HepG2 (cell line): Measurements from ENCODE around the gene ST6GALNAC3. TPM values are rescaled to one million over a fixed set of nuclear protein-coding genes. Genes with fewer than 3 reads are reported as not detected.

Source experiments
- ATAC-seq: fragments of 200-7000 bp; cut with Tn5 transposase; 3 replicates; pipeline ENCODE4 v1.9.1; 2020; ENCODE audit warnings: mild to moderate bottlenecking, moderate library complexity
- BruUV-seq: library from RNA; stranded (reverse); fragments of 400-500 nt; replicated peaks from 2 replicates; lab custom pipeline; 2021; lab: Mats Ljungman, UMichigan
- CTCF ChIA-PET: fragments of 300-600 bp; formaldehyde crosslinking; extraction: SDS; loops from one replicate; lab custom pipeline; 2021; ENCODE audit warnings: low total read pairs, inconsistent platforms, low intra/inter-chr PET ratio; lab: Yijun Ruan, JAX
- POLR2A ChIA-PET: fragments of 350-600 bp; sonication (Branson Sonifier 250); formaldehyde crosslinking; loops from one replicate; lab custom pipeline; 2020; ENCODE audit warnings: antibody characterized with exemption, inconsistent platforms; lab: Yijun Ruan, JAX
- DNase-seq: peaks from one replicate; pipeline ENCODE4 v3.0.0-alpha.2; 2015; ENCODE audit warnings: low spot score
- FAIRE-seq: peaks from 3 replicates; lab custom pipeline; 2011; peaks lifted over from hg19 to GRCh38; lab: Jason Lieb, UNC
- H2AFZ ChIP-seq: one replicate; pipeline ENCODE4 v1.6.1; 2011; ENCODE audit warnings: low read length, inconsistent platforms
- H3K27ac ChIP-seq: fragments of 300-600 bp; 3 replicates; pipeline ENCODE4 v1.8.0; 2011; ENCODE audit warnings: mixed run types, mild to moderate bottlenecking, mixed read lengths, low read length, inconsistent platforms; ENCODE audit not compliant: insufficient read depth; ENCODE audit errors: extremely low read length
- H3K27me3 ChIP-seq, 2 experiments: fragments of 200-600 bp in 1 of 2; 2 replicates in 1 of 2; 3 replicates in 1 of 2; pipeline versions ENCODE4 v1.6.0 to v1.8.0; 2011; ENCODE audit warnings: low read length in 2 of 2, mild to moderate bottlenecking in 2 of 2, moderate library complexity in 2 of 2, inconsistent platforms in 1 of 2; ENCODE audit not compliant: insufficient read depth in 2 of 2, control insufficient read depth in 1 of 2
- H3K36me3 ChIP-seq, 2 experiments: fragments of 200-600 bp in 1 of 2; replicated peaks in 1 of 2; 2 replicates in 1 of 2; 3 replicates in 1 of 2; pipeline versions ENCODE4 v1.5.1 to v1.8.0; 2011; ENCODE audit warnings: low read length in 2 of 2, inconsistent platforms in 1 of 2; ENCODE audit not compliant: insufficient read depth in 2 of 2, control insufficient read depth in 1 of 2
- H3K4me1 ChIP-seq: 2 replicates; pipeline ENCODE4 v1.5.1; 2012; ENCODE audit warnings: low read length, inconsistent platforms; ENCODE audit not compliant: insufficient read depth
- H3K4me2 ChIP-seq: 2 replicates; pipeline ENCODE4 v1.6.0; 2011; ENCODE audit warnings: low read depth, low read length, inconsistent platforms
- H3K4me3 ChIP-seq, 3 experiments: fragments of 200-600 bp in 1 of 3; sonication (generic), shearing (Covaris generic) in 1 of 3; replicated peaks in 1 of 3; 2 replicates each; pipeline ENCODE4 v1.5.1; 2011 to 2016; ENCODE audit warnings: low read length in 3 of 3, inconsistent platforms in 2 of 3, low read depth in 2 of 3, mild to moderate bottlenecking in 2 of 3, control low read depth in 1 of 3, mixed read lengths in 1 of 3; ENCODE audit not compliant: insufficient read depth in 1 of 3
- H3K79me2 ChIP-seq: one replicate; pipeline ENCODE4 v1.6.1; 2011; ENCODE audit warnings: low read length, inconsistent platforms; ENCODE audit not compliant: insufficient read depth
- H3K9ac ChIP-seq: 2 replicates; pipeline ENCODE4 v1.6.0; 2011; ENCODE audit warnings: mild to moderate bottlenecking, low read depth, low read length, inconsistent platforms; ENCODE audit not compliant: insufficient read depth
- H3K9me3 ChIP-seq: 2 replicates; pipeline ENCODE4 v1.5.1; 2012; ENCODE audit warnings: mild to moderate bottlenecking, low read length
- H4K20me1 ChIP-seq: 2 replicates; pipeline ENCODE4 v1.6.0; 2011; ENCODE audit warnings: inconsistent platforms, mild to moderate bottlenecking, low read length, moderate library complexity; ENCODE audit not compliant: insufficient read depth
- ATAD3A ChIP-seq: sonication (generic); formaldehyde crosslinking; IDR thresholded peaks from 2 replicates; pipeline ENCODE4 v1.4.0; 2020; ENCODE audit warnings: missing genetic modification reagents
- GFI1 ChIP-seq: sonication (generic); formaldehyde crosslinking; IDR thresholded peaks from 2 replicates; pipeline ENCODE4 v1.5.0; 2020; ENCODE audit warnings: missing genetic modification reagents, mild to moderate bottlenecking, borderline replicate concordance
- HNRNPK ChIP-seq: fragments of 200-400 bp; formaldehyde crosslinking; IDR thresholded peaks from 2 replicates; pipeline ENCODE4 v1.6.1; 2018; ENCODE audit warnings: low read length, low read depth, moderate library complexity, mild to moderate bottlenecking; ENCODE audit not compliant: poor library complexity, severe bottlenecking
- MAF1 ChIP-seq: sonication (generic); formaldehyde crosslinking; IDR thresholded peaks from 2 replicates; pipeline ENCODE4 v1.5.0; 2020; ENCODE audit warnings: missing genetic modification reagents, borderline replicate concordance
- NFATC3 ChIP-seq: sonication (generic); formaldehyde crosslinking; IDR thresholded peaks from 2 replicates; pipeline ENCODE4 v1.5.1; 2020; ENCODE audit warnings: mild to moderate bottlenecking, missing genetic modification reagents
- PHF20 ChIP-seq: sonication (generic); formaldehyde crosslinking; IDR thresholded peaks from 2 replicates; pipeline ENCODE4 v1.5.0; 2020; ENCODE audit warnings: mild to moderate bottlenecking, missing genetic modification reagents
- RBAK ChIP-seq: sonication (generic); formaldehyde crosslinking; IDR thresholded peaks from 2 replicates; pipeline ENCODE4 v1.5.1; 2020; ENCODE audit warnings: mild to moderate bottlenecking, missing genetic modification reagents
- ZBTB38 ChIP-seq: sonication (generic); formaldehyde crosslinking; IDR thresholded peaks from 2 replicates; pipeline ENCODE4 v1.5.1; 2020; ENCODE audit warnings: mild to moderate bottlenecking, missing genetic modification reagents
- ZFYVE20 ChIP-seq: sonication (generic); formaldehyde crosslinking; IDR thresholded peaks from 2 replicates; pipeline ENCODE4 v1.8.0; 2023; ENCODE audit warnings: low read depth, mild to moderate bottlenecking, moderate library complexity, missing genetic modification reagents, borderline replicate concordance
- ZNF660 ChIP-seq: sonication (generic); formaldehyde crosslinking; IDR thresholded peaks from 2 replicates; pipeline ENCODE4 v1.5.1; 2020; ENCODE audit warnings: mild to moderate bottlenecking, low read depth, missing genetic modification reagents, borderline replicate concordance
- ZNF703 ChIP-seq: sonication (generic); formaldehyde crosslinking; IDR thresholded peaks from 2 replicates; pipeline ENCODE4 v1.5.1; 2020; ENCODE audit warnings: missing genetic modification reagents, mild to moderate bottlenecking, moderate library complexity, borderline replicate concordance
- ZNF878 ChIP-seq: sonication (generic); formaldehyde crosslinking; IDR thresholded peaks from 2 replicates; pipeline ENCODE4 v1.8.1; 2023; ENCODE audit warnings: mild to moderate bottlenecking, missing genetic modification reagents, moderate library complexity
- WGBS: methylation state at CpG from one replicate; pipeline ENCODE4 v1.1.6; 2017; ENCODE audit warnings: low lambda C conversion rate; 5-methylcytosine and 5-hydroxymethylcytosine counted together
- in situ Hi-C: cut with HindIII; loops from 2 replicates; pipeline ENCODE4 v1.10.0; 2017; ENCODE audit warnings: low pct_unique_long_range_greater_than_20kb; ENCODE audit not compliant: extremely low pct_ligation_motif_present
- intact Hi-C: fragments of 100-400 bp; cut with micrococcal nuclease; formaldehyde crosslinking; loops from one replicate; pipeline ENCODE4 v1.10.0; 2022; ENCODE audit not compliant: unreplicated experiment
- polyA plus RNA-seq, 8 experiments: library from polyadenylated mRNA; depleted of rRNA in 3 of 8; stranded (reverse) in 7 of 8; unstranded in 1 of 8; fragments of >200 nt; fragmentation: Illumina TruSeq in 4 of 8; extraction: Trizol in 4 of 8; gene quantifications; 2 replicates each; pipeline versions ENCODE4 v1.2.1 to v1.2.3, GENCODE V29; 2011 to 2016; ENCODE audit warnings: low read depth in 4 of 8, missing spikeins in 1 of 8, mixed read lengths in 1 of 8; ENCODE audit not compliant: insufficient read depth in 1 of 8
- total RNA-seq, 5 experiments: library from RNA; depleted of rRNA; stranded (reverse); fragments of >200 nt; fragmentation: Illumina TruSeq; extraction: Trizol; gene quantifications; 2 replicates each; pipeline ENCODE4 v1.2.3, GENCODE V29; 2016; ENCODE audit warnings: low read depth in 1 of 5
- TF ChIP-seq, protein P1 (sequence below): sonication (generic); formaldehyde crosslinking; IDR thresholded peaks from 2 replicates; pipeline ENCODE4 v1.8.0; 2022; ENCODE audit warnings: missing genetic modification reagents, mild to moderate bottlenecking, borderline replicate concordance
- TF ChIP-seq, protein P2 (sequence below): IDR thresholded peaks from 2 replicates; pipeline ENCODE4 v1.6.1; 2018; ENCODE audit warnings: missing genetic modification reagents

The ST6GALNAC3 gene
- total and polyA plus RNA-seq, 2 of the 13 experiments (the other 11 are each of a cell fraction or from before 2014, with no cell fraction given) = not detected

DNA sequence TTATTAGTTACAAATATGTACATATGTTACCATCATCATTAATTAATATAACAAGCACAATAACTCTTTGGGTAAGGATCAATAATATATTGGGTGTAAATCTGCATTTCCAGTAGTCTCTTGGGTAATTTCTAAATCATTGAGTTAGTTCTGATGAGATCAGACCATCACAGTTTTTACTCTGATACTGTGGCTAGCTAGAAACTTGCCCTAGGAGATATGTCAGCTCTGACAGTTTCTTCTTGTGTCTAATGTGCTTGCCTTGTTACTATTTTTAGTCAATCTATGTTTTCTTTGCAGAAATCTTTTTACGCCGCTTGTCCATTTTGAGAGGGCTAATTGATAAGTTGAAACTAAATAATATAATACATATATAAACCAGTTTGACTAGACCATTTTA lies 507.2 kb downstream of the ST6GALNAC3 start:
- DNase-seq (no peak), FAIRE-seq (no peak), ATAC-seq (no peak)
- no peak for TF ChIP-seq ZFYVE20 (CRISPR knock-in tag)
- TF ChIP-seq ZNF703 (CRISPR knock-in tag) = no peak
- TF ChIP-seq ZNF660 (CRISPR knock-in tag) = no peak
- TF ChIP-seq MAF1 (CRISPR knock-in tag) = no peak
- TF ChIP-seq GFI1 (CRISPR knock-in tag) = no peak
- no peak for TF ChIP-seq ZNF878 (CRISPR knock-in tag)
- TF ChIP-seq, protein P1, sequence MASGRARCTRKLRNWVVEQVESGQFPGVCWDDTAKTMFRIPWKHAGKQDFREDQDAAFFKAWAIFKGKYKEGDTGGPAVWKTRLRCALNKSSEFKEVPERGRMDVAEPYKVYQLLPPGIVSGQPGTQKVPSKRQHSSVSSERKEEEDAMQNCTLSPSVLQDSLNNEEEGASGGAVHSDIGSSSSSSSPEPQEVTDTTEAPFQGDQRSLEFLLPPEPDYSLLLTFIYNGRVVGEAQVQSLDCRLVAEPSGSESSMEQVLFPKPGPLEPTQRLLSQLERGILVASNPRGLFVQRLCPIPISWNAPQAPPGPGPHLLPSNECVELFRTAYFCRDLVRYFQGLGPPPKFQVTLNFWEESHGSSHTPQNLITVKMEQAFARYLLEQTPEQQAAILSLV (CRISPR knock-in tag) = no peak
- TF ChIP-seq ZBTB38 (CRISPR knock-in tag) = no peak
- no peak for TF ChIP-seq PHF20 (CRISPR knock-in tag)
- no peak for TF ChIP-seq RBAK (CRISPR knock-in tag)
- TF ChIP-seq, protein P2, sequence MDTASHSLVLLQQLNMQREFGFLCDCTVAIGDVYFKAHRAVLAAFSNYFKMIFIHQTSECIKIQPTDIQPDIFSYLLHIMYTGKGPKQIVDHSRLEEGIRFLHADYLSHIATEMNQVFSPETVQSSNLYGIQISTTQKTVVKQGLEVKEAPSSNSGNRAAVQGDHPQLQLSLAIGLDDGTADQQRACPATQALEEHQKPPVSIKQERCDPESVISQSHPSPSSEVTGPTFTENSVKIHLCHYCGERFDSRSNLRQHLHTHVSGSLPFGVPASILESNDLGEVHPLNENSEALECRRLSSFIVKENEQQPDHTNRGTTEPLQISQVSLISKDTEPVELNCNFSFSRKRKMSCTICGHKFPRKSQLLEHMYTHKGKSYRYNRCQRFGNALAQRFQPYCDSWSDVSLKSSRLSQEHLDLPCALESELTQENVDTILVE (CRISPR knock-in tag) = no peak
- TF ChIP-seq ATAD3A (CRISPR knock-in tag) = no peak
- TF ChIP-seq NFATC3 = no peak
- TF ChIP-seq HNRNPK = no peak
- H3K4me1 ChIP-seq = no peaks in the 10 kb centered on the region
- H3K4me2 ChIP-seq = no peak overlapping the region
- no peaks in the 10 kb centered on the region for H4K20me1 ChIP-seq
- BruUV-seq = no TSS peak
- H2AFZ ChIP-seq = no peak overlapping the region
- H3K27ac ChIP-seq = no peak overlapping the region
- H3K4me3 ChIP-seq = no peak overlapping the region
- H3K79me2 ChIP-seq = no peaks in the 10 kb centered on the region
- ChIA-PET POLR2A (no interaction called here), CTCF (no interaction called here)
- no peak overlapping the region for H3K9ac ChIP-seq
- in situ Hi-C loops (no loop called here), intact Hi-C loops (no loop called here)
- H3K27me3 ChIP-seq = no peaks in the 10 kb centered on the region
- peaks cover 15% of the 10 kb centered on the region; the same call in 1 of the 2 replicates for H3K9me3 ChIP-seq
- 95% methylated on average over 2 of the region's 2 CpGs for WGBS
- no peaks in the 10 kb centered on the region for H3K36me3 ChIP-seq
